Breast epithelium (tissue), 4 donors: Measurements from ENCODE around the gene MKRN2. TPM values are rescaled to one million over a fixed set of nuclear protein-coding genes. Genes with fewer than 3 reads are reported as not detected.

Experiments
- DNase-seq, 2 donors: peaks; one replicate each; pipeline ENCODE4 v3.0.0-alpha.2; 2019; ENCODE audit warnings: low spot score in 2 of 2
- H3K27ac ChIP-seq, 2 donors: fragments of 200-600 bp; sonication (generic) in 1 of 2; one replicate each; pipeline ENCODE4 v1.5.1; 2016 to 2019; ENCODE audit warnings: mild to moderate bottlenecking in 1 of 2
- H3K27me3 ChIP-seq, 2 donors: fragments of 200-600 bp; sonication (generic) in 1 of 2; one replicate each; pipeline versions ENCODE4 v1.5.1 to v1.6.0; 2017 to 2019; ENCODE audit warnings: control low read depth in 1 of 2, mild to moderate bottlenecking in 1 of 2
- H3K36me3 ChIP-seq: fragments of 200-600 bp; one replicate; pipeline ENCODE4 v1.5.1; 2019
- H3K4me1 ChIP-seq, 2 donors: fragments of 200-600 bp; sonication (generic); one replicate each; pipeline ENCODE4 v1.5.1; 2016 to 2019; ENCODE audit warnings: control low read depth in 1 of 2
- H3K4me3 ChIP-seq, 3 donors: fragments of 200-600 bp; sonication (generic); 1 replicate in 2 of 3; 2 replicates in 1 of 3; pipeline ENCODE4 v1.5.1; 2016 to 2019; ENCODE audit warnings: mild to moderate bottlenecking in 3 of 3, moderate library complexity in 2 of 3
- H3K9me3 ChIP-seq, 2 donors: fragments of 200-600 bp; sonication (generic) in 1 of 2; one replicate each; pipeline ENCODE4 v1.5.1; 2016 to 2019; ENCODE audit warnings: control low read depth in 1 of 2
- CTCF ChIP-seq, 3 donors: fragments of 450-650 bp; IDR thresholded peaks; one replicate each; pipeline ENCODE4 v1.5.1; 2016 to 2017; ENCODE audit warnings: antibody characterized with exemption in 3 of 3, mild to moderate bottlenecking in 3 of 3, moderate library complexity in 3 of 3
- POLR2A ChIP-seq: fragments of 450-650 bp; IDR thresholded peaks from one replicate; pipeline ENCODE4 v1.6.1; 2016; ENCODE audit warnings: antibody characterized with exemption, mild to moderate bottlenecking, moderate library complexity
- POLR2AphosphoS5 ChIP-seq, 3 donors: sonication (generic); formaldehyde crosslinking; IDR thresholded peaks; one replicate each; pipeline ENCODE4 v1.6.1; 2017; ENCODE audit warnings: antibody characterized with exemption in 3 of 3
- intact Hi-C: fragments of 100-400 bp; cut with DNase I; formaldehyde crosslinking; loops from one replicate; pipeline ENCODE4 v1.15.1; 2023; ENCODE audit warnings: low total_unique reads
- total RNA-seq, 3 donors: library from RNA; depleted of rRNA; stranded (reverse); fragments of >200 nt; gene quantifications; one replicate each; pipeline ENCODE4 v1.1.0, GENCODE V29; 2016

Gene MKRN2
- total RNA-seq, 3 donors from 2014 or later, result 34.7 to 37.3 (median 36.1) TPM

GRCh38 chr3:12521010-12521409 is 35.9 kb upstream of the MKRN2 start:
- no peaks in the 10 kb centered on the region for H3K9me3 ChIP-seq
- no peak for DNase-seq
- H3K36me3 ChIP-seq, result no peaks in the 10 kb centered on the region
- intact Hi-C loops, result no loop called here
- no peak overlapping the region for H3K27ac ChIP-seq
- no peaks in the 10 kb centered on the region for H3K4me1 ChIP-seq
- H3K4me3 ChIP-seq, result no peak overlapping the region
- H3K27me3 ChIP-seq, result no peaks in the 10 kb centered on the region
- TF ChIP-seq POLR2AphosphoS5 (IDR thresholded peaks at IDR 0.05) (no peak), CTCF (IDR thresholded peaks at IDR 0.05) (no peak), POLR2A (no peak)

DNA sequence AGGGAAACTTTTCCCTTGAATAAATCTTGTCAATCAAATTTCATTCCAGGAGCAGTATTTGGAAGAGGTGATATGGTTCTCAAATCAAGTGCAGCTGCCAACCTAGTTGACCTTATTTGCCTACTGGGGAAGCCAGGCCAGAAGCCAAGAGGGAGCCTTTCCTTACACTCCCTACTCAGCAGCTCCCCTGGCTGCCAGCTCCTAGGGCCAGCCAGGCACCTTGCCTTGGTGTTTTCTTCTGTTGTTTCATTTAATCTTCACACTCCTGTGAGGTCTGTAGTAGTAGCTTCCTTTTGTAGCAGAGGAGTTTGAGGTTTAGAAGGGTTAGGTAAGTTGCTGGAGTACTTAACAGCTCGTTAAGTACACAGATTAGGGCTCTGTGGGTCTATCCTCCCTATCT is 34.2 kb upstream of the MKRN2 start:
- DNase-seq, result no peak
- intact Hi-C loops, result no loop called here
- TF ChIP-seq POLR2A (no peak), CTCF (IDR thresholded peaks at IDR 0.05) (no peak), POLR2AphosphoS5 (IDR thresholded peaks at IDR 0.05) (no peak)
- no peaks in the 10 kb centered on the region for H3K9me3 ChIP-seq
- H3K27me3 ChIP-seq, result no peaks in the 10 kb centered on the region
- no peaks in the 10 kb centered on the region for H3K36me3 ChIP-seq
- no peak overlapping the region for H3K27ac ChIP-seq
- H3K4me3 ChIP-seq, result no peak overlapping the region
- no peaks in the 10 kb centered on the region for H3K4me1 ChIP-seq

- no peaks in the 10 kb centered on the region for H3K9me3 ChIP-seq
- no peak overlapping the region for H3K27ac ChIP-seq
- H3K27me3 ChIP-seq, result no peaks in the 10 kb centered on the region
- H3K4me3 ChIP-seq, result no peak overlapping the region
- TF ChIP-seq POLR2AphosphoS5 (IDR thresholded peaks at IDR 0.05) (no peak), POLR2A (no peak), CTCF (IDR thresholded peaks at IDR 0.05) (no peak)
- intact Hi-C loops, result no loop called here
- no peaks in the 10 kb centered on the region for H3K4me1 ChIP-seq
- no peak for DNase-seq
- no peaks in the 10 kb centered on the region for H3K36me3 ChIP-seq
These were observed 29.1 kb upstream of the MKRN2 start for GRCh38 chr3:12527757-12528143.

GRCh38 chr3:12532182-12532581 is 24.7 kb upstream of the MKRN2 start:
- H3K27ac ChIP-seq, result no peak overlapping the region
- no peaks in the 10 kb centered on the region for H3K9me3 ChIP-seq
- intact Hi-C loops, result no loop called here
- no peaks in the 10 kb centered on the region for H3K36me3 ChIP-seq
- H3K4me3 ChIP-seq, result no peak overlapping the region
- no peak for DNase-seq
- no peaks in the 10 kb centered on the region for H3K4me1 ChIP-seq
- no peaks in the 10 kb centered on the region for H3K27me3 ChIP-seq
- no peak for TF ChIP-seq CTCF (IDR thresholded peaks at IDR 0.05)
- no peak for TF ChIP-seq POLR2A
- no peak for TF ChIP-seq POLR2AphosphoS5 (IDR thresholded peaks at IDR 0.05)

DNA sequence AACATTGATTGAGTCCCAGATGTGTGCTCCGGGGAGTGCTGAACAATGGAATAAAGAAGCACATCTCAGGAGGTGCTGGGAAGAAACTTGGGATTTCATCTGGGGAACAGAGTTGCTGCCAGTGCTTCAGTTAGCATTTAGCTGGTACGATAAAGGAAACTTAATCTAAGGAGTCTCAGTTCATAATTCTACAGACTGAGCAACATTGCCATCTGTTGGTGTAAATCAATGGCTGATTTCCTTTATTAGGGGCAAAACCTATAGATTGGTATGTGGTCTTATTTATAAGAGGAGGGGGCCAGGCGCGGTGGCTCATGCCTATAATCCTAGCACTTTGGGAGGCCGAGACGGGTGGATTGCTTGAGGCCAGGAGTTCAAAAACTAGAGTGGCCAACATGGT is 20.5 kb upstream of the MKRN2 start:
- no peaks in the 10 kb centered on the region for H3K9me3 ChIP-seq
- intact Hi-C loops, result no loop called here

More for the DNA sequence above, 20.5 kb upstream of the MKRN2 start:
- TF ChIP-seq POLR2A (no peak), POLR2AphosphoS5 (IDR thresholded peaks at IDR 0.05) (no peak), CTCF (IDR thresholded peaks at IDR 0.05) (no peak)
- no peaks in the 10 kb centered on the region for H3K27me3 ChIP-seq
- H3K27ac ChIP-seq, result no peak overlapping the region
- H3K4me1 ChIP-seq, result no peaks in the 10 kb centered on the region
- DNase-seq, result no peak
- H3K4me3 ChIP-seq, result no peak overlapping the region
- H3K36me3 ChIP-seq, result no peaks in the 10 kb centered on the region
